ACHN (cell line): ENCODE results near the gene PCBP3.
"Not testable (repeated sequence)": the region's sequence is repeated elsewhere in the genome, so short reads cannot be mapped to it uniquely, and the experiment has no call there.

Source experiments
- DNase-seq: peaks from one replicate; pipeline ENCODE4 v3.0.0-alpha.2; 2015
- in situ Hi-C: cut with HindIII; loops from 2 replicates; pipeline ENCODE4 v1.10.0; 2017; ENCODE audit warnings: low sequenced_read_pairs, low pct_ligation_motif_present, low pct_unique_long_range_greater_than_20kb

PCBP3 gene

DNA sequence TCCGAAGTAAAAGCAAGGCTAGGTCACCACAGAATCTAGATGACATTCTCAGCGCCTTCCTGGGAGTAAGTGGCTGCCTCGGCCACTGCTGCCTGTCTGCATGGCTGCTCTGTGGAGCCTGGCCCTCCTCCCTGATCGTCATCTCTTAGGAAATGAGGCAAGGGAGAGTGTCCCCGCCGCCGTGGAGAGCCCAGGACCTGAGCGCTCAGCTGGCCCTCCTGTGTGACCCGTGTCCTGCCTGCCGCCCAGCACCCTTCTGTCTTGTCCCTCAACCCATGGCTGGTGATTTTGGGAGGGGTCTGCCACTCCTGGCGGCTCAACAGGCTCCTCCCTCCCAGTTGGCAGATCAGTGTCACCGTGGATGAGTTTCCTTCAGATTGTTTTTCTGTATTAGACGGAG is 181.7 kb downstream of the PCBP3 start:
- in situ Hi-C loops, result no loop called here
- DNase-seq, result no peak

- no peak for DNase-seq
- in situ Hi-C loops, result no loop called here
Measured at GRCh38 chr21:45826676-45827301, 183.3 kb downstream of the PCBP3 start.

GRCh38 chr21:45827302-45827692 is 183.8 kb downstream of the PCBP3 start:
- no peak for DNase-seq
- in situ Hi-C loops, result no loop called here

- no peak for DNase-seq
- in situ Hi-C loops, result no loop called here
Measured at GRCh38 chr21:45827881-45828579, 184.5 kb downstream of the PCBP3 start.

DNA sequence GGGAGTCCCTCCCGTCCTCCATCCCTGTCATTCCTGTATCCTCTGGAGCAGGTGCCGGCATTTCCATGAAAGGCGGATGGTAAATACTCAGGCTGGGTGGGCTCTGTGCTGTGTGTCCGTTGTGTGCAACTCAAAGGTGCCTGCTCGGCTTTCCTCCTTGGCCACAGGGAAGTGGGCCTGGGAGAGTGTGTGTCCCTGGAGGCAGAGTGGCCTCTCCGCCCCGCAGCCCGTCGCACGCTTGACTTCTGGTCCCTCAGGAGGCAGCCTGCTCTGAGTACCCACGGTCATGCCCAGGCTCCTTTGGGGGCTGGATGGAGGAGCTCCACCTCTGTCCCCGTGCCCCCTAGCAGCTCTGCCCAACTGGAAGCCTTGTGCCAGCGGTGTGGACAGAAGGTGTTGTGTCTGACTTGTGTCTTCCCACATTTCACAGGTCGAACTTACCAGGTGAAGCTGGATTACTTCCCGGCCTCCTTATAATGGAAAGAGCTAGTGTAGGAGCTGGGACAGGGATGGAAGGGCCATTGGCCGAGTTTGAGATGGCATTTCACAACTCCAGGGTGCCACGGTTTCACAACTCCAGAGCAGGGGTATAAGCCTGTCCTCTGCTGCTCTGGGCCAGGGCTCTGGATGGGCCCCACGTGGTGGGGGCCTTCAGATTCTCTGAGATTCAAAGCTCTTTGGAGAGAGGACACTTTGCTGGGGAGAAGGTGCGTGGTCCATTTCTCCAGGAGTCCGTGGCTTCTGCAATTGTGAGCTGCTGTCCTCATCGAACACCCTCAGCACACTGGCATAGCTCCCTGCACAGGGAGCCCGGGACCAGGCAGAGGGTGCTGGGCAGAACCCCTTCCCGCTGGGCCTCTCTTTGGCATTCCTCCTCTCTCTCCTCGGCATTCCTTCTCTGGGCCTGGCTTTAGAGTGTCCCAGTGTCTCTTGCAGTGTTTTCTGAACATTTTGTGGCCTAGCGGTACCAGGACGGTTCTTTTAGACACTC is 185.3 kb downstream of the PCBP3 start:
- in situ Hi-C loops, result no loop called here
- DNase-seq, result no peak

GRCh38 chr21:45829668-45830067 is 186.1 kb downstream of the PCBP3 start:
- in situ Hi-C loops, result no loop called here
- DNase-seq, result no peak

DNA sequence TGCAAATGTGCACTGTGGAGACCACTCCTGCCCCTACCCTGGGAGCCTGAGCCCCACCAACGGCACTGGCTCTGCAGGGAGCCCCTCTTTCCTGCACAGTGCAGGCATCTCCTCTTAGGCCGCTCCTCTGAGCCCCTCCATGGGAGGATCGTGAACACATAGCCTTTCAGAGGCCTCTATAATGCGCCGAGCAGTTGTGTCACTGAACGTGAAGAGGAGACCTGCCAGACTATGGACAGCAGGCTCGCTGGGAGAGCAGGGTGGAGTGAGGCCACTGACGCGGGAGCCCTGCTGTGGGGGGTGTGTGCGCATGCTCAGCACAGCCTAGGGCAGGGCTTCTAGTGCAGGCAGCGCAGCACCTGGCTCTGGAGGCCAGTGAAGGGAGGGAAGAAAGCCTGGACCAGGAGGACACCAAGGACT is 186.7 kb downstream of the PCBP3 start:
- no peak for DNase-seq
- in situ Hi-C loops, result no loop called here

DNA sequence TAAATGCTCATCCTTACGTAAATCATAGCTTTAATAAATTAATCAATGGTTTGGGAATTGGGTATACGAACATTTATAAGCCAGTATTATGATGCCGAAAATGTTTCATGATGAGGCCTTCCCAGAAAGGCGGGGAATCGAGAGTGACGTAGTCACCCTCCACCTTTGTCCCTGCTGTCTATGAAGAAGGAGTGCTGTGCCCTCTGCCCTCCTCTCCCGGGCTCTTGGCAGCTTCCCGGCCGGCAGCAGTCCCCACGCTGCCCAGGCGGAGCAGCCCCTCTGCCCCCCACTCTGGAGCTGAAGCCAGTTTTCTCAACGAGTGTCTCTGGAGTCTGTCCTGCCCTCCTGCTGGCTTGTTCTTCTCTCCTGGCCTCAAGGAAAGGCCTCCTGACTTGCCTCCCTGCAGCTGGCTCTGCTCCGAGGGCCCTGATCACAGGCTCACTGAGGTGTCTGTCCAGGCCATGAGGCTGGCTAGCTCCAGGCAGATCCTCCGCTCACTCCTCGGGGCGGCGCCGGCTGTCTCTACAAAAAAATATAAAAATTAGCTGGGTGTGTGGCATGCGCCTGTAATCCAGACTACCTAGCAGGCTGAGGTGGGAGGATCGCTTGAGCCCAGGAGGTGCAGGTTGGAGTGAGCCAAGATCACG is 187.3 kb downstream of the PCBP3 start:
- DNase-seq, result no peak
- in situ Hi-C loops, result no loop called here

GRCh38 chr21:45831991-45832740 is 188.6 kb downstream of the PCBP3 start:
- in situ Hi-C loops, result no loop called here
- DNase-seq, result no peak

- in situ Hi-C loops, DNase-seq: not testable (repeated sequence)
Measured at GRCh38 chr21:45832741-45833235, 189.3 kb downstream of the PCBP3 start.

DNA sequence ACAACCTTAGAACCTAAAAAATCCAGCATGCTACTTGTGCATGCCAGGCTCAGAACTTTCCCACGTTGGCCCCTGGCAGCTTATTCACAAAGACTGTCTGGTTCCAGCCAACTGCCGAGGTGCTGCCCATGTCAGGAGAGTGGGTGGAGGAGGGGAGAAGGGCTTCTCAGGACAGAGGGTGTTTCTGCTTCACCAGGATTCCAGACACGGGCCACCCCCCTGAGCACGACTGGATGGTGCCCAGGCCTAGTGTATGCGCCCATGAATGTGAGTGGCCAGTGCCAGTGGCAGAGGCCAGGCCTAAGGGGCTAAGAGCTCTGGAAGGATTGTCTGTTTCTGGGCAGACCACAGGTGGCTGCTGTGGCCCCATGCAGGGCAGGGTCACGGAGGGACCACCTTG is 189.9 kb downstream of the PCBP3 start:
- in situ Hi-C loops, result no loop called here
- no peak for DNase-seq

DNA sequence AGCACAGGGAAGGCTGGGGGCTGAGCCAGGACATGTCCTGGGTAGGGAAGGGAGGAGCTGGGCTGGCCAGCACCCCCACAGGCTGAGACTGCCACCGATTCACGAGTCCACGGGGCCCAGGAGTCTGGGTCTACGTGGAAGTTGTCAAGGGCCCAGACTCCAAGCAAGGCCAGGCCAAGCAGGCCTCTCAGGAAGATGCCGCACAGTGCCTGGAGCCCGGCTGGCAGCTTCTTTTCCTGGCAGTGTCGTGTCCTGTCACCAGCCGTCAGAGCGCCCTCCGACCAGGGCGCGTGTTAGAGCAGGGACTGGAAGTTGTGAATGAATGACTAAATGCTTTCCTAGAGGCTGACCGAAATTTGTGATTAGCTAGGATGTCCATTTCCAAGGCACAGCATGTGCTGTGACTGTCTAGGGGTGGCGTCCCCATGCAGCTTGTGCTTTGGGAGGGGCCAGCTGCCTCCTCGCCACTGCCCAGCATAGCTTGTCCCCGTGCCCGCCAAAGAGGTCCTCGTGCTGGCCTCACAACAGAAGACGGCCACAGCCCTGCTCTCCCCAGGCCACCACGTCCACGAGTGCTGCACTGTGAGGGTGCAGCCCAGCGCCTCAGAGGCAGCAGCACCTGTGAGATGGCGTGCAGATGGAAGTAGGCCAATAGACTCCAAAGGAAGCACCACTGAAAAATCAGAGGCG is 190.6 kb downstream of the PCBP3 start:
- DNase-seq, result no peak
- in situ Hi-C loops, result no loop called here

DNA sequence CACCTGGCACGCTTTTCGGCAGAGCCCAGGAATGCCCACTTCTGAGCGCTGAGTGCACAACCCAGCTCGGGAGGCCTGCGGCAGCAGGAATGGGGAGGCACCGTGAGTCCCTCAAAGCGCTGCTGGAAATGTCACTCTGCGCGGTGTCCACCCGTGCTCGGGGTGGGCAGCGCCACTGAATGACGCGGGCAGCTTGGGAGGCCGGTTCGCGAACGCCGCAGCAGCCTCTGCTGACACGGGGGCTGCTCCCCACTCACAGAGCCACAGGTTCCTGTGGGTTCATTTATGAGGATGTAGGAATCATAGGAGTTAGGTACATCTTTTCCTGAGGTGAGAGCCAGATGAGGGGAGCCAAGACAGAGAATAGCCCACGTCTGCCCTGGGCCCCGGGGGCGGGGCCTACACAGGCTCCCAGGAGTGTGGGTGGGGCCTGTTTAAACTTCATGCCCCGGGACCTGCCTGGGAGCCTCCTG is 191.3 kb downstream of the PCBP3 start:
- in situ Hi-C loops, result no loop called here
- DNase-seq, result no peak

DNA sequence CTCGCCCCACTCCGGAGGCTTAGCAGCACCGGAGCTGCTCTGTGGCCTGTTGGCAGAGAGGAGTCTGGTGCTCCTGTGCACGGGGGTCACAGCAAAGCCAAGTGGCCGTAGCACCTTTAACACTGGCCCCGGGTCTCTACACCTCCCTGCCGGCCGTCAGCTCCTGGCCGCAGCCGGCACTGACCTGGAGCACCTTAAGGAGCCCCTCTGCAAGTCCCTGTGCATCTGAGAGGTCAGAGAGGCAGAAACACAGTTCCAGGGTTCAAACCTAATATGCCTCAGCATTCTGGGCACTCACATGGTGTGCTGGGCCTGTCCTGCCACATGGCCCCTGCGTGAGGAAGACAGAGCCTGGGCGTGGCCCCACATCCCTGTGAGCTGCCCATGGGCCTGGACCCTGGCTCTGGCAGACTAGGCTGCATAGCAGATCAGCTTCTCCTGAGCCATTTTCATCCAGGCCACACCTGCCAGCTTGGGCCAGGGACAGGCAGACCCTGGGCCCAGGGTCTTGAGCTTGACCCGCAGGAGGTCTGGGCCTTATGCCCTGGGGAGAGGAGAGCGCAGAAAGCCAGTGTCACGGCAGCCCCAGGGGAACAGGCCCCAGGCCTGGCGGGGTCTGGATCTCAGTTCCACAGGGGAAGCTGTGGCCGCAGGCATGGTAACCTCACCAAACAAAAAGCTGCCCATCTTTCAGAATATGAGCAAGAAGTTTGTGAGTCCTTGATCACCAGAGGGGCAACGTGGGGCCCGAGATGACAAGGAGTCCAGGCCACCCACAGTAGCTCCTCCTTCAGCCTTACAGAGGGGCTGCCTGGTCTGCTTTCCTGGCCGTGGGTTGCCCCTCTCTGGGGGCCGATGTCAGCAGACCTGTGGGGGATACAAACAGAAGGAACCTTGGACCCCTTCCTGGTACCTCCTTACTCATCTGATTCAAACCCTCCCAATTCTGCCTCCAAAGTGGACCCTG is 192.1 kb downstream of the PCBP3 start:
- no peak for DNase-seq
- in situ Hi-C loops, result no loop called here

GRCh38 chr21:45836268-45836655 is 192.7 kb downstream of the PCBP3 start:
- in situ Hi-C loops, result no loop called here
- no peak for DNase-seq
